Cardiac fibroblast (primary cell): ENCODE data around the gene SLC9A2.

ENCODE experiments used
- DNase-seq, 2 donors: peaks; one replicate each; pipeline versions ENCODE4 v3.0.0 to v3.0.0-alpha.2; 2010; ENCODE audit warnings: low read depth in 2 of 2
- H3K4me3 ChIP-seq, 2 donors: replicated peaks in 1 of 2; 1 replicate in 1 of 2; 2 replicates in 1 of 2; pipeline ENCODE4 v1.5.1; 2011; ENCODE audit warnings: low read depth in 2 of 2, low read length in 2 of 2, mild to moderate bottlenecking in 2 of 2, moderate library complexity in 1 of 2
- CTCF ChIP-seq: IDR thresholded peaks from one replicate; pipeline ENCODE4 v1.5.1; 2011; ENCODE audit warnings: low read depth, mild to moderate bottlenecking, low read length, inconsistent platforms

SLC9A2 gene

GRCh38 chr2:102668171-102668570 lies 48.8 kb downstream of the SLC9A2 start:
- TF ChIP-seq CTCF = no peak
- DNase-seq = no peak
- H3K4me3 ChIP-seq = no peak overlapping the region

- DNase-seq = no peak
- H3K4me3 ChIP-seq = no peak overlapping the region
- TF ChIP-seq CTCF = no peak
Measured at GRCh38 chr2:102669401-102669800, 50.0 kb downstream of the SLC9A2 start.

- H3K4me3 ChIP-seq = no peak overlapping the region
- no peak for DNase-seq
- TF ChIP-seq CTCF = no peak
Measured at GRCh38 chr2:102672107-102672776, 52.9 kb downstream of the SLC9A2 start.

- no peak for TF ChIP-seq CTCF
Measured at GRCh38 chr2:102674370-102674769, 55.0 kb downstream of the SLC9A2 start.

GRCh38 chr2:102674836-102675235 lies 55.5 kb downstream of the SLC9A2 start:
- no peak overlapping the region for H3K4me3 ChIP-seq
- DNase-seq = no peak
- TF ChIP-seq CTCF = no peak

More at GRCh38 chr2:102674370-102674769, 55.0 kb downstream of the SLC9A2 start:
- H3K4me3 ChIP-seq = no peak overlapping the region
- no peak for DNase-seq

- no peak for TF ChIP-seq CTCF
- DNase-seq = peak in 1 of 2 donors; percentile 5
- no peak overlapping the region for H3K4me3 ChIP-seq
Measured at GRCh38 chr2:102677244-102678215, 58.2 kb downstream of the SLC9A2 start.
